IPS DF 19.7 (cell line): Measurements from ENCODE around the gene ETNK2.

ENCODE experiments used
- DNase-seq: peaks from one replicate; pipeline ENCODE4 v3.0.0-alpha.2; 2013; ENCODE audit warnings: low read depth, low spot score

The ETNK2 gene

GRCh38 chr1:204126386-204126785 lies 25.5 kb downstream of the ETNK2 start:
- no peak for DNase-seq

GRCh38 chr1:204125759-204126351 lies 26.0 kb downstream of the ETNK2 start:
- DNase-seq: no peak

GRCh38 chr1:204124639-204125038 lies 27.2 kb downstream of the ETNK2 start:
- no peak for DNase-seq

- no peak for DNase-seq
Observed at GRCh38 chr1:204123376-204123775, 28.5 kb downstream of the ETNK2 start.

- no peak for DNase-seq
Observed at GRCh38 chr1:204121840-204122555, 29.8 kb downstream of the ETNK2 start.

GRCh38 chr1:204116539-204116938 lies 35.3 kb downstream of the ETNK2 start:
- no peak for DNase-seq

GRCh38 chr1:204115116-204115515 lies 36.7 kb downstream of the ETNK2 start:
- DNase-seq: no peak

GRCh38 chr1:204114606-204115005 lies 37.2 kb downstream of the ETNK2 start:
- no peak for DNase-seq

- DNase-seq: no peak
Observed at GRCh38 chr1:204113896-204114295, 37.9 kb downstream of the ETNK2 start.

- no peak for DNase-seq
Observed at GRCh38 chr1:204112876-204113730, 38.7 kb downstream of the ETNK2 start.

- DNase-seq: no peak
Observed at GRCh38 chr1:204110894-204111633, 40.8 kb downstream of the ETNK2 start.

- DNase-seq: peak; percentile 91
Observed at GRCh38 chr1:204108312-204109141, 43.3 kb downstream of the ETNK2 start.

- no peak for DNase-seq
Observed at GRCh38 chr1:204107892-204108291, 44.0 kb downstream of the ETNK2 start.

GRCh38 chr1:204106825-204107224 lies 45.0 kb downstream of the ETNK2 start:
- no peak for DNase-seq

GRCh38 chr1:204105131-204105515 lies 46.7 kb downstream of the ETNK2 start:
- no peak for DNase-seq

- no peak for DNase-seq
Observed at GRCh38 chr1:204104331-204105130, 47.3 kb downstream of the ETNK2 start.

GRCh38 chr1:204103431-204103741 lies 48.5 kb downstream of the ETNK2 start:
- DNase-seq: no peak

GRCh38 chr1:204102739-204103430 lies 49.0 kb downstream of the ETNK2 start:
- no peak for DNase-seq

GRCh38 chr1:204102029-204102611 lies 49.7 kb downstream of the ETNK2 start:
- DNase-seq: no peak
